GM18907 (cell line): ENCODE data around the gene RBM26.
"Not testable (repeated sequence)": the region's sequence is repeated elsewhere in the genome, so short reads cannot be mapped to it uniquely, and the experiment has no call there.

Source experiments
- ATAC-seq: cut with Tn5 transposase; IDR thresholded peaks from one replicate; pipeline ENCODE4 v1.9.1; 2021; ENCODE audit warnings: mild to moderate bottlenecking, moderate library complexity; ENCODE audit not compliant: unreplicated experiment

The RBM26 gene

DNA sequence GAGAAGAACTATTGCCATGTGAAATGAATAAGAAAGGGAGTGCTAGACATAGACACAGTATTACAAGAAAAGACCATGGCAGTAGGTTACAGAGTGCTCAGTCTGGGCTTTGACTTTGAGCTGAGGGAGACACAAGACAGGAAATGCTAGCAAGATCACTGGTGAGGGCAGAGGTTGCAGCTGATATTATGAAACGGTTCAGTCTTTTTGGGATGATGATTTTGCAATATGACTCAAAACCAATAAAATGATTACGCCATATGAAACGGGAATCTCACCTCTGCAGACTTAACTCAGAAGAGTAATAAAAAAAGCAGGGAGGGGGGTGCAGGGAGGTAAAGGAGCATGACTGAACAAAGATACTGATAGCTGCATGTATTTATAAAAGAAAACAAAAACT is 123.1 kb downstream of the RBM26 start:
- ATAC-seq = no peak

DNA sequence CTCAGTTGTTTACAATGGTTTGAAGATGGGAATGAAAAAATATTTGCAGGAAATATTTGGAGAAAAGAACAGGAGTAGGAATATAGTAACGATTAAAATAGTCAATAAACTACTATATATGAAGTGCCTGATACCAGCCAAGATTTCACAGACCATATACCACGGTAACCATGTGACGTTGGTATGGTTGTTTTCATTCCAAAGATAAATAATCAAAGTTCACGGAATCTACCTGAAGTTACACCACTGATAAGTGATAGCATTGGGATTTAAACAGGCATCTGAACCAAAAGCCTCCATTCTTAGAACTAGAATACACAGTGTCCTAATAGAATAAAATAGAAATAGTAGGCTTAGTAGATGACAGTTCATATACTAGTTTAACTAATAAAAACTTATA is 123.5 kb downstream of the RBM26 start:
- ATAC-seq = no peak

DNA sequence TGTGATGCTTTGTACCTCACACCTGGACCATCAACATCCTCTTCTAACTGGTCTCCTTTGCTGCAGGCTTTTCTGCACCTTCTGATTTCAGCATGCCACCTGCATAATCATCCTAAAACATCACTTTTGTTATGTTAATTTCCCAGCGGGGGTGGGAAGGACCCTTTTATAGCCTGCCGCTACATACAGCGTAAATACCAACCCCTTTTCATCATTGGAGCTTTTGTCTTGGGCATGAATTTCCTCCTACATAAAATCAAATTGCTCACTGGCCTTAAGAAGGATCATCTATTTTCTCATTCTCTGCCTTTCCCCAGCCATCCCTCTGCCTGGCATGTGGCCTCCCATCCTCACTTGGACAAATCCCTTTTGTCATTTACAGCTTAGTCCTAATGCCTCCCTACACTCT is 124.7 kb downstream of the RBM26 start:
- ATAC-seq = no peak

DNA sequence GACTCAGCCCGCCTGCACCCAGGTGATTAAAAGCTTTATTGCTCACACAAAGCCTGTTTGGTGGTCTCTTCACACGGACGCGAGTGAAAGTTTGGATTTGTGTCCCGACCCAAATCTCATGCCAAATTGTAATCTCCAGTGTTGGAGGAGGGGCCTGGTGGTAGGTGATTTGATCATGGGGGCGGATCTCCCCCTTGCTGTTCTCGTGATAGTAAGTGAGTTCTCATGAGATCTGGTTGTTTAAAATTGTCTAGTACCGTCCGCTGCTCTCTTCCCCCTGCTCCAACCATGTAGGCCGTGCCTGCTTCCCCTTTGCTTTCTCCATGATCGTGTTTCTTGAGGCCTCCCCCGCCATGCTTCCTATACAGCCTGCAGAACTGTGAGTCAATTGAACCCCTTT is 126.3 kb downstream of the RBM26 start:
- ATAC-seq = not testable (repeated sequence)

DNA sequence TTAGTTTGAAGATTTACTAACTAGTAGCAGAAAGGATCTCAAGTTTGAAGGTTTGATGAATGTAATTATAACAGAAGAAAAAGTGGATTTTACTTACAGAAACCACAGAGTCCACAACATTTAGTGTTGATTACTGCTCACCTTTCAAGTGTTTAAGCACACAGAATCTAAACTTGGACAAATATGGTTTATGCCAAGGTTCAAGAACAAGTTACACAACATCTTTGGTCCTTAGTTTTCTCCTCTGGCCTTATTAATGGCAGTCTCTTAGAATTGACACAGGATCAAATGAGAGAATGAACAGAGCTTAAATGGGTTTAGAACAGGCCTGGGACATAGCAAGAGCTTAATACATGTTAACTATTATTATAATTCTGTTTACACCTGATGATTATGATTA is 133.0 kb downstream of the RBM26 start:
- ATAC-seq = no peak

DNA sequence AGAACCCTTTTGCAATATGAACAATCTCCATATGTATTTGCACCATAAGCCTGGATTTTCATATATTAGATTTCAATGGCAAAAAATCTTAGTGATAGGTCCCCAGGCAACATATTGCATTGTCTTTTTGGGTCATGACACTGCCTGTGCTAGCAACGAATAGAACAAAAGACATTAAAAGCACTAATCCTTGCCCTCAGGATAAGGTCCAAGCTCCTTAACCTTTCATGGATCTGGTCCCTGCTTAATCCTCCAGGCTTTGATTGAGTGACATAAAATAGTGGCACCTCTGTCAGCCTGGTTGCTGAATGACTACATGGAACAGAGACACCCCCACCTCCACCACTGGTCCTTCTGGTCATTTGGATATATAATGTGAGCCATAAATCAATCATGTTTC is 134.4 kb downstream of the RBM26 start:
- no peak for ATAC-seq

DNA sequence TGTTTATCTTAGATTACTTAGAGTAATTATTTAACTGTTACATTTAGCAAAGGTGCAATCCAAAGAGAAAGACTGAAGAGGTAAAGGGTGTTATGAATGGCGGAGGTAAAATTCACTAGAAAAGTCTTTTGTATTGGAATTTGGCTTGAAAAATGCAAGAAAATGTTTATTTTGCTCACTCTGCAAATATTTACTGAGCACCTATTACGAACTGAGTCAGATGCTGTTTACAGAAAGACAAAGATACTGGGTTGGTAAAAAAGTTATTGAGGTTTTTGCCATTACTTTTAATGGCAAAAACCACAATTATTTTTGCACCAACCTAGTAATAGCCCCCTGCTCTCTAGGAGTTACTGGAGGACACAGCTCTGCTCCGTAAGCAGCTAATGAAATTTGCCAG is 135.2 kb downstream of the RBM26 start:
- no peak for ATAC-seq
